Thyroid gland (tissue), 4 donors: ENCODE measurements around the gene RAB11FIP4.

ENCODE experiments used
- CTCF ChIP-seq, 6 experiments: fragments of 200-600 bp in 3 of 6; fragments of 450-650 bp in 3 of 6; sonication (generic) in 3 of 6; IDR thresholded peaks; one replicate each; pipeline ENCODE4 v1.5.1; 2016 to 2019; ENCODE audit warnings: antibody characterized with exemption in 6 of 6, mild to moderate bottlenecking in 2 of 6, inconsistent platforms in 1 of 6, moderate library complexity in 1 of 6
- POLR2A ChIP-seq, 2 donors: fragments of 450-650 bp; IDR thresholded peaks; one replicate each; pipeline ENCODE4 v1.6.1; 2017; ENCODE audit warnings: antibody characterized with exemption in 2 of 2, mild to moderate bottlenecking in 2 of 2, moderate library complexity in 1 of 2

- TF ChIP-seq CTCF (IDR thresholded peaks at IDR 0.05) (no peak), POLR2A (IDR thresholded peaks at IDR 0.05) (no peak)
Observed at GRCh38 chr17:31508288-31509094, 117.0 kb downstream of the RAB11FIP4 start.
